LNCaP clone FGC (cell line): ENCODE results near the gene LARP1.
A peak's percentile ranks its signal among the peaks of the same experiment; 100 is the strongest.

Experiments
- DNase-seq: peaks from one replicate; pipeline ENCODE4 v3.0.0-alpha.2; 2011; ENCODE audit warnings: low read depth
- H3K4me3 ChIP-seq: 2 replicates; pipeline ENCODE4 v1.5.1; 2011; ENCODE audit warnings: mild to moderate bottlenecking, low read depth, low read length, control low read depth
- CTCF ChIP-seq: IDR thresholded peaks from 2 replicates; pipeline ENCODE4 v1.5.1; 2012; ENCODE audit warnings: mild to moderate bottlenecking; ENCODE audit not compliant: control insufficient read depth, insufficient read depth; ENCODE audit errors: extremely low read depth

LARP1 gene

GRCh38 chr5:154837009-154837901 lies 82.1 kb downstream of the LARP1 start:
- no peak for DNase-seq
- TF ChIP-seq CTCF: no peak
- H3K4me3 ChIP-seq: no peak overlapping the region

DNA sequence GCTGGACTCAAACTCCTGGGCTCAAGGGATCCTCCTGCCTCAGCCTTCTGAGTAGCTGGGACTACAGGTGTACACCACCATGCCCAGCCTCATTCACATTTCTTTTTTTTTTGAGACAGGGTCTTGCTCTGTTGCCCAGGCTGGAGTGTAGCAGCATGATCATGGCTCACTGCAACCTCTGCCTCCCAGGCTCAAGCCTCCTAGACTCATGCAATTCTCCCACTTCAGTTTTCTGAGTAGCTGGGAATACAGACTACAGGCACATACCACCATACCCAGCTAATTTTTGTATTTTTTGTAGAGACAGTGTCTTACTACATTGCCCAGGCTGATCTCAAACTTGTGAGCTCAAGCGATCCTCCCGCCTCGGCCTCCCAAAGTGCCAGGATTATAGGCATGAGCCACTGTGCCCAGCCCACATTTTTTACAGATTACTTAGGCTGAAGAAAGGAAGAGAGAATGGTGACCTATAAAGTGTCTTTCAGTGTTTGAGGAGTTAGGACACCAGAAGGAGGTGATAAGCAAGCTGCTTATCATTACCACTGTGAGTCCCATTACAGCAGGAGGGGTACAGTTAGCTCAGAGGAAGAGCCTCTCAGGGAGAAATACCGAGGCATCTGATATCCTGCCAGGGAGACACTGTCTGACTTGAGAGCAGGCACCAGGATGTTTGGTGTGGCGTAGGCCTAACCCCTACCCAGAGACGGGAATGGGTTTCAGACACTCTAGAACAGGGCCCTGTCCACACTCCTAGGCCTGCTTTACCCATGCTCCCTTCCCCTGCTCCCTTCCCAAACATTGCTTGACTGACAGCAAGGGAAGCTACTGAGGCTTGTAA lies 85.5 kb downstream of the LARP1 start:
- no peak for DNase-seq
- H3K4me3 ChIP-seq: no peak overlapping the region
- TF ChIP-seq CTCF: no peak

DNA sequence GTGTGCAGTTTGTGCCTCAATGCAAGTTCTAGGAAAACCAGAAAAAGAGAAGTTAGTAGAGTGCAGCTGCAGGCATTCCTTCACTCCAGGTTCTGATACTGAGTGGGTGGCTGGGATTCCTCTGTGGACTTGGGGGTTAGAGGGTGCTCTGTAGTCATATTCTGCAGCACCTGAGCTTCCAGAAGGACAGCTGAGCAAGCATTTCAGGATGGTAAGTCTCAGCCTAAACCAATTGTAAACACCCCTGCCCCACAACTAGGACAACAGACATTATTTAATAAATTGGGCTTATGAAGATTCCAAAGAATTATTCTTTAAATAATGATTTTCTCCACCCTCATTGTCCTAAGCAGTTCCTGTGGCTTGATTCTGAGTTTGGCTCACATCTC lies 86.1 kb downstream of the LARP1 start:
- no peak for TF ChIP-seq CTCF
- DNase-seq: no peak
- H3K4me3 ChIP-seq: no peak overlapping the region

- TF ChIP-seq CTCF: no peak
- no peak overlapping the region for H3K4me3 ChIP-seq
- DNase-seq: peak; percentile 75
These were observed 87.7 kb downstream of the LARP1 start for GRCh38 chr5:154842689-154843530.

DNA sequence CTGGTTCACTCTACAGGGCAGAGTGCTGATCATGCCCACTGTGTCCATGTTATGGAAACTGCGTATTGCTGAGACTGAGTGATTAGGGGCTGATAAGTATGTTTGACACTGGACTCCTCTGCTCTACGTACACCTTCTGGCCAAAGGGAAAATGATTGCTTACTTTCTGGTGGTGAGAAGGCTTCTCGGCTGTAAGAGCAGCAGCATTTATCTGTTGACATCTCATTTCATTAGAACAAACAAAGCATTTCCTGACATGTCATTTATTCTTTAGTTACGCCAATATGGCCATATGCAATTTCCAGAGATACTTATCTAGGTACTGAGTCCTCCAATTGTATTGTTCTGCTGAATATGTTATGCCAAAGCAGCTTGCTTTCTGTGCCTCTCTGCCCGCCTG lies 89.6 kb downstream of the LARP1 start:
- H3K4me3 ChIP-seq: peak overlapping the region; percentile 13; the same call in 1 of the 2 replicates
- no peak for TF ChIP-seq CTCF
- peak; percentile 91 for DNase-seq

DNA sequence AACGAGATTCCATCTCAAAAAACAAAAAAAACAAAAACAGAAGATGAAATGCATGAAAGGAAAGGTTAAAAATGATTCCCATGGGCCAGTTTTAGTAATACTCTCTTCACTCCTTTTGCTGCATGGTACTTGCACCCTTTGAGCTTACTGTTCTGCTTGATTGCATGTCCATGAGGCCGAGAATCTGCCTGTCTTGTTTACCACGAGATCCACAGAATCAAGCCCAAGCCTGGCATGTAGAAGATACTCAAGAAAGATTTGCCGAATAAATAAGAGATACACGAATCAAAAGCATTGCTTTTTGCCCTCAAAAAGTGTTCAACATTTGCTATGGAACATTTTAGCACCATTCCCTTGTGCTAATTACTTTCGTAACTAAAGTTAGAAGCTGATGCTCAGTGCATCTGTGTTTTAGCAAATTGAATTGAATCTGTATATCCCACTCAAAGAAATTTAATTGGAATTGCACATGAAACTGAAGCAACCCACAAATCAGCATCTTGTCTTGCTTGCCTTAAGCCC lies 94.1 kb downstream of the LARP1 start:
- no peak for TF ChIP-seq CTCF
- no peak overlapping the region for H3K4me3 ChIP-seq
- no peak for DNase-seq
